HG02642 (cell line): ENCODE measurements around the gene SS18L1.

ENCODE experiments used
- ATAC-seq: cut with Tn5 transposase; IDR thresholded peaks from one replicate; pipeline ENCODE4 v1.9.1; 2021; ENCODE audit warnings: mild to moderate bottlenecking; ENCODE audit not compliant: unreplicated experiment, poor library complexity

SS18L1 gene

GRCh38 chr20:62168061-62168460 lies 24.5 kb downstream of the SS18L1 start:
- no peak for ATAC-seq

- no peak for ATAC-seq
Measured at GRCh38 chr20:62168890-62169435, 25.4 kb downstream of the SS18L1 start.

GRCh38 chr20:62170536-62170935 lies 27.0 kb downstream of the SS18L1 start:
- no peak for ATAC-seq

- ATAC-seq = no peak
Measured at GRCh38 chr20:62171245-62171644, 27.7 kb downstream of the SS18L1 start.

- no peak for ATAC-seq
Measured at GRCh38 chr20:62172666-62173065, 29.1 kb downstream of the SS18L1 start.

- no peak for ATAC-seq
Measured at GRCh38 chr20:62174021-62174804, 30.6 kb downstream of the SS18L1 start.

- no peak for ATAC-seq
Measured at GRCh38 chr20:62174870-62175624, 31.5 kb downstream of the SS18L1 start.

GRCh38 chr20:62175711-62176110 lies 32.1 kb downstream of the SS18L1 start:
- no peak for ATAC-seq

GRCh38 chr20:62176866-62177265 lies 33.3 kb downstream of the SS18L1 start:
- ATAC-seq = no peak

GRCh38 chr20:62177307-62177706 lies 33.7 kb downstream of the SS18L1 start:
- ATAC-seq = no peak

GRCh38 chr20:62178316-62179161 lies 35.0 kb downstream of the SS18L1 start:
- ATAC-seq = no peak

- ATAC-seq = no peak
Measured at GRCh38 chr20:62179162-62179504, 35.6 kb downstream of the SS18L1 start.

GRCh38 chr20:62181808-62182207 lies 38.2 kb downstream of the SS18L1 start:
- no peak for ATAC-seq

- peak; percentile 92 for ATAC-seq
Measured at GRCh38 chr20:62182469-62183425, 39.2 kb downstream of the SS18L1 start, which contains the start of gene MTG2. MTG2 (plus strand) TSS chr20:62183028; CDS start chr20:62193421, 10,393 bp downstream.

- no peak for ATAC-seq
Measured at GRCh38 chr20:62183426-62184142, 40.0 kb downstream of the SS18L1 start.

- ATAC-seq = no peak
Measured at GRCh38 chr20:62186096-62186426, 42.5 kb downstream of the SS18L1 start.

GRCh38 chr20:62186887-62187866 lies 43.6 kb downstream of the SS18L1 start:
- no peak for ATAC-seq
